ENCODE measurements around the gene CCDC73.
"Not testable (repeated sequence)": the region's sequence is repeated elsewhere in the genome, so short reads cannot be mapped to it uniquely, and the experiment has no call there.

DNA sequence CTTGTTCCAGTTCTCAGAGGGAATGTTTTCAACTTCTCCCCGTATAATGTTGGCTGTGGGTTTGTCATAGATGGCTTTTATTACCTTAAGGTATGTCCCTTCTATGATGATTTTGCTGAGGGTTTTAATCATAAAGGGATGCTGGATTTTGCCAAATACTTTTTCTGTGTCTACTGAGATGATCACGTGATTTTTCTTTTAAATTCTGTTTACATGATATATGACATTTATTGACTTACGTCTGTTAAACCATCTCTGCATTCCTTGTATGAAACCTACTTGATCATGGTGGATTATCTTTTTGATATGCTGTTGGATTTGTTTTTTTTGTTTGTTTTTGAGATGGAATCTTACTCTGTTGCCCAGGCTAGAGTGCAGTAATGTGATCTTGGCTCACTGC, 85.5 kb downstream of the CCDC73 start:
- TF ChIP-seq, protein P1, sequence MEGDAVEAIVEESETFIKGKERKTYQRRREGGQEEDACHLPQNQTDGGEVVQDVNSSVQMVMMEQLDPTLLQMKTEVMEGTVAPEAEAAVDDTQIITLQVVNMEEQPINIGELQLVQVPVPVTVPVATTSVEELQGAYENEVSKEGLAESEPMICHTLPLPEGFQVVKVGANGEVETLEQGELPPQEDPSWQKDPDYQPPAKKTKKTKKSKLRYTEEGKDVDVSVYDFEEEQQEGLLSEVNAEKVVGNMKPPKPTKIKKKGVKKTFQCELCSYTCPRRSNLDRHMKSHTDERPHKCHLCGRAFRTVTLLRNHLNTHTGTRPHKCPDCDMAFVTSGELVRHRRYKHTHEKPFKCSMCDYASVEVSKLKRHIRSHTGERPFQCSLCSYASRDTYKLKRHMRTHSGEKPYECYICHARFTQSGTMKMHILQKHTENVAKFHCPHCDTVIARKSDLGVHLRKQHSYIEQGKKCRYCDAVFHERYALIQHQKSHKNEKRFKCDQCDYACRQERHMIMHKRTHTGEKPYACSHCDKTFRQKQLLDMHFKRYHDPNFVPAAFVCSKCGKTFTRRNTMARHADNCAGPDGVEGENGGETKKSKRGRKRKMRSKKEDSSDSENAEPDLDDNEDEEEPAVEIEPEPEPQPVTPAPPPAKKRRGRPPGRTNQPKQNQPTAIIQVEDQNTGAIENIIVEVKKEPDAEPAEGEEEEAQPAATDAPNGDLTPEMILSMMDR (IDR thresholded peaks at IDR 0.05) = not testable (repeated sequence)
- TF ChIP-seq PRRX2 (CRISPR knock-in tag; IDR thresholded peaks at IDR 0.05); GABPB1 (CRISPR knock-in tag; IDR thresholded peaks at IDR 0.05); ELF4 (CRISPR knock-in tag; IDR thresholded peaks at IDR 0.05; ENCODE audit: low read depth); FOXK1 (CRISPR knock-in tag; IDR thresholded peaks at IDR 0.05); FOXJ3 (CRISPR knock-in tag; IDR thresholded peaks at IDR 0.05; ENCODE audit: borderline replicate concordance); NR2C2 (CRISPR knock-in tag; IDR thresholded peaks at IDR 0.05); NR1H2 (CRISPR knock-in tag; IDR thresholded peaks at IDR 0.05); KAT7 (CRISPR knock-in tag; IDR thresholded peaks at IDR 0.05; ENCODE audit: borderline replicate concordance); ZNF423 (CRISPR knock-in tag; IDR thresholded peaks at IDR 0.05); ZBTB21 (CRISPR knock-in tag; IDR thresholded peaks at IDR 0.05; ENCODE audit: borderline replicate concordance); NR3C1 (CRISPR knock-in tag; conservative IDR thresholded peaks at IDR 0.05; ENCODE audit: low read depth): not testable (repeated sequence)
- TF ChIP-seq, protein P2, sequence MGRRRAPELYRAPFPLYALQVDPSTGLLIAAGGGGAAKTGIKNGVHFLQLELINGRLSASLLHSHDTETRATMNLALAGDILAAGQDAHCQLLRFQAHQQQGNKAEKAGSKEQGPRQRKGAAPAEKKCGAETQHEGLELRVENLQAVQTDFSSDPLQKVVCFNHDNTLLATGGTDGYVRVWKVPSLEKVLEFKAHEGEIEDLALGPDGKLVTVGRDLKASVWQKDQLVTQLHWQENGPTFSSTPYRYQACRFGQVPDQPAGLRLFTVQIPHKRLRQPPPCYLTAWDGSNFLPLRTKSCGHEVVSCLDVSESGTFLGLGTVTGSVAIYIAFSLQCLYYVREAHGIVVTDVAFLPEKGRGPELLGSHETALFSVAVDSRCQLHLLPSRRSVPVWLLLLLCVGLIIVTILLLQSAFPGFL (CRISPR knock-in tag; IDR thresholded peaks at IDR 0.05; ENCODE audit: borderline replicate concordance) = not testable (repeated sequence)
